ENCODE data around the gene PTMA. TPM values are rescaled to one million over a fixed set of nuclear protein-coding genes. Genes with fewer than 3 reads are reported as not detected.

Gene PTMA
- total RNA-seq, 1 experiment from 2014 or later: 2,164 TPM

DNA sequence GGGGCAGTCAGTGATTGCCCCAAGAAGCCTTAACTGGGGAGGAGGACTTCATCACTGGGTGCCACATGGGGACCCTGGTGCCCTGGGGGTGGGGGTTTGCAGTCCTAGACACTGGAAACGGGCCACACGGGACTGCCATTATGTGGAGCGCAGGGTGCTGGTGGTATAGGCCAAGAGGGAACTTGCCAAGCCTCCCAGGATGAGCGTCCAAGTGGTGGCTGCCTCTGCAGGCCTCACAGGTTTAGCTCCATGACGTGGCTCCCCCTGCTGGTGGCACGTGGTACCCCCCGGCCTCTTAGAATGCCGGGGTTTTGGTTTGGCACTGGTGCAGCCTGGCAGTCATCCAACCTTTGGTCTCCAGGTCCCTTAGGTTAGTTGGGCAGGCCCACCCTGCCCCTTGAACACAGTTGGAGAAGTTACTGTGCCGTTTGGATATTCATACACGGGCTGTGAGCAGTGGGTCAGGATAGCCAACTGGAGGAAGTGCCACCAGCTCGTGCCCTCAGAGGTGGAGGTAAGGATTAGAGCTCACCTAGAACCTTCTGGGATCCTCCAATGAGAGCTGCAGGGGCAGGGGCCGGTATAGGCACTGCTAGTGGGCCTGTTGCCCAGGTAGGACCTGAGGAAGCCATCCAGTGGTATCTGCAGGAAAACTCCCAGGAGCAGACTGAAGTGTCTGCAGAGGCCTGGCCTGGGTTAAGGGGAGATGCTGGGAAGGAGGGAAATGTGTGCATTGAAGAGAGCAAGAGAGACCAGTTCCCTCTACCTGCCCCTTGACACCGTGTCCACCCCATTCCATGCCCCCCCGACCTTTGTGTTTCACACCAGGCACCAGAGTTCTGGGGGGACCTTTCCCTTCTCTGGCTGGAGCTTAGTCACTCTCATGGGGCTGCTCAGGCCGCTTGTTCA, 5.7 kb downstream of the PTMA start (continued):
- TF ChIP-seq, protein P1, sequence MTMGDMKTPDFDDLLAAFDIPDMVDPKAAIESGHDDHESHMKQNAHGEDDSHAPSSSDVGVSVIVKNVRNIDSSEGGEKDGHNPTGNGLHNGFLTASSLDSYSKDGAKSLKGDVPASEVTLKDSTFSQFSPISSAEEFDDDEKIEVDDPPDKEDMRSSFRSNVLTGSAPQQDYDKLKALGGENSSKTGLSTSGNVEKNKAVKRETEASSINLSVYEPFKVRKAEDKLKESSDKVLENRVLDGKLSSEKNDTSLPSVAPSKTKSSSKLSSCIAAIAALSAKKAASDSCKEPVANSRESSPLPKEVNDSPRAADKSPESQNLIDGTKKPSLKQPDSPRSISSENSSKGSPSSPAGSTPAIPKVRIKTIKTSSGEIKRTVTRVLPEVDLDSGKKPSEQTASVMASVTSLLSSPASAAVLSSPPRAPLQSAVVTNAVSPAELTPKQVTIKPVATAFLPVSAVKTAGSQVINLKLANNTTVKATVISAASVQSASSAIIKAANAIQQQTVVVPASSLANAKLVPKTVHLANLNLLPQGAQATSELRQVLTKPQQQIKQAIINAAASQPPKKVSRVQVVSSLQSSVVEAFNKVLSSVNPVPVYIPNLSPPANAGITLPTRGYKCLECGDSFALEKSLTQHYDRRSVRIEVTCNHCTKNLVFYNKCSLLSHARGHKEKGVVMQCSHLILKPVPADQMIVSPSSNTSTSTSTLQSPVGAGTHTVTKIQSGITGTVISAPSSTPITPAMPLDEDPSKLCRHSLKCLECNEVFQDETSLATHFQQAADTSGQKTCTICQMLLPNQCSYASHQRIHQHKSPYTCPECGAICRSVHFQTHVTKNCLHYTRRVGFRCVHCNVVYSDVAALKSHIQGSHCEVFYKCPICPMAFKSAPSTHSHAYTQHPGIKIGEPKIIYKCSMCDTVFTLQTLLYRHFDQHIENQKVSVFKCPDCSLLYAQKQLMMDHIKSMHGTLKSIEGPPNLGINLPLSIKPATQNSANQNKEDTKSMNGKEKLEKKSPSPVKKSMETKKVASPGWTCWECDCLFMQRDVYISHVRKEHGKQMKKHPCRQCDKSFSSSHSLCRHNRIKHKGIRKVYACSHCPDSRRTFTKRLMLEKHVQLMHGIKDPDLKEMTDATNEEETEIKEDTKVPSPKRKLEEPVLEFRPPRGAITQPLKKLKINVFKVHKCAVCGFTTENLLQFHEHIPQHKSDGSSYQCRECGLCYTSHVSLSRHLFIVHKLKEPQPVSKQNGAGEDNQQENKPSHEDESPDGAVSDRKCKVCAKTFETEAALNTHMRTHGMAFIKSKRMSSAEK (CRISPR knock-in tag; IDR thresholded peaks at IDR 0.05; ENCODE audit: borderline replicate concordance): peak; percentile 99
- TF ChIP-seq NR3C1 (CRISPR knock-in tag; conservative IDR thresholded peaks at IDR 0.05; ENCODE audit: low read depth) (0 out of 2 replicates have a peak, but pooled peaks have one; percentile 37), NFYB (CRISPR knock-in tag; conservative IDR thresholded peaks at IDR 0.05; ENCODE audit: low read depth) (peak; percentile 36), ZNF232 (CRISPR knock-in tag; IDR thresholded peaks at IDR 0.05) (0 out of 2 replicates have a peak, but pooled peaks have one; percentile 25), ZNF671 (CRISPR knock-in tag; IDR thresholded peaks at IDR 0.05) (peak; percentile 98), EMX1 (CRISPR knock-in tag; IDR thresholded peaks at IDR 0.05) (peak; percentile 99), ELF4 (CRISPR knock-in tag; IDR thresholded peaks at IDR 0.05; ENCODE audit: low read depth) (no peak), NR1H2 (CRISPR knock-in tag; IDR thresholded peaks at IDR 0.05) (0 out of 2 replicates have a peak, but pooled peaks have one; percentile 25), CREM (CRISPR knock-in tag; IDR thresholded peaks at IDR 0.05) (peak; percentile 86), ZBTB21 (CRISPR knock-in tag; IDR thresholded peaks at IDR 0.05; ENCODE audit: borderline replicate concordance) (no peak; the same call in 1 of the 2 replicates), ZNF396 (CRISPR knock-in tag; IDR thresholded peaks at IDR 0.05; ENCODE audit: borderline replicate concordance) (no peak), CBFB (CRISPR knock-in tag; IDR thresholded peaks at IDR 0.05; ENCODE audit: low read depth) (no peak), TP53 (CRISPR knock-in tag; IDR thresholded peaks at IDR 0.05) (no peak; the same call in 1 of the 2 replicates), PRRX2 (CRISPR knock-in tag; IDR thresholded peaks at IDR 0.05) (peak; percentile 99)
- TF ChIP-seq, protein P2, sequence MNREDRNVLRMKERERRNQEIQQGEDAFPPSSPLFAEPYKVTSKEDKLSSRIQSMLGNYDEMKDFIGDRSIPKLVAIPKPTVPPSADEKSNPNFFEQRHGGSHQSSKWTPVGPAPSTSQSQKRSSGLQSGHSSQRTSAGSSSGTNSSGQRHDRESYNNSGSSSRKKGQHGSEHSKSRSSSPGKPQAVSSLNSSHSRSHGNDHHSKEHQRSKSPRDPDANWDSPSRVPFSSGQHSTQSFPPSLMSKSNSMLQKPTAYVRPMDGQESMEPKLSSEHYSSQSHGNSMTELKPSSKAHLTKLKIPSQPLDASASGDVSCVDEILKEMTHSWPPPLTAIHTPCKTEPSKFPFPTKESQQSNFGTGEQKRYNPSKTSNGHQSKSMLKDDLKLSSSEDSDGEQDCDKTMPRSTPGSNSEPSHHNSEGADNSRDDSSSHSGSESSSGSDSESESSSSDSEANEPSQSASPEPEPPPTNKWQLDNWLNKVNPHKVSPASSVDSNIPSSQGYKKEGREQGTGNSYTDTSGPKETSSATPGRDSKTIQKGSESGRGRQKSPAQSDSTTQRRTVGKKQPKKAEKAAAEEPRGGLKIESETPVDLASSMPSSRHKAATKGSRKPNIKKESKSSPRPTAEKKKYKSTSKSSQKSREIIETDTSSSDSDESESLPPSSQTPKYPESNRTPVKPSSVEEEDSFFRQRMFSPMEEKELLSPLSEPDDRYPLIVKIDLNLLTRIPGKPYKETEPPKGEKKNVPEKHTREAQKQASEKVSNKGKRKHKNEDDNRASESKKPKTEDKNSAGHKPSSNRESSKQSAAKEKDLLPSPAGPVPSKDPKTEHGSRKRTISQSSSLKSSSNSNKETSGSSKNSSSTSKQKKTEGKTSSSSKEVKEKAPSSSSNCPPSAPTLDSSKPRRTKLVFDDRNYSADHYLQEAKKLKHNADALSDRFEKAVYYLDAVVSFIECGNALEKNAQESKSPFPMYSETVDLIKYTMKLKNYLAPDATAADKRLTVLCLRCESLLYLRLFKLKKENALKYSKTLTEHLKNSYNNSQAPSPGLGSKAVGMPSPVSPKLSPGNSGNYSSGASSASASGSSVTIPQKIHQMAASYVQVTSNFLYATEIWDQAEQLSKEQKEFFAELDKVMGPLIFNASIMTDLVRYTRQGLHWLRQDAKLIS (CRISPR knock-in tag; IDR thresholded peaks at IDR 0.05; ENCODE audit: borderline replicate concordance): peak; percentile 92; the same call in 1 of the 2 replicates
- TF ChIP-seq, protein P3, sequence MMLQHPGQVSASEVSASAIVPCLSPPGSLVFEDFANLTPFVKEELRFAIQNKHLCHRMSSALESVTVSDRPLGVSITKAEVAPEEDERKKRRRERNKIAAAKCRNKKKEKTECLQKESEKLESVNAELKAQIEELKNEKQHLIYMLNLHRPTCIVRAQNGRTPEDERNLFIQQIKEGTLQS (CRISPR knock-in tag; conservative IDR thresholded peaks at IDR 0.05): no peak; the same call in 1 of the 2 replicates
- TF ChIP-seq, protein P4, sequence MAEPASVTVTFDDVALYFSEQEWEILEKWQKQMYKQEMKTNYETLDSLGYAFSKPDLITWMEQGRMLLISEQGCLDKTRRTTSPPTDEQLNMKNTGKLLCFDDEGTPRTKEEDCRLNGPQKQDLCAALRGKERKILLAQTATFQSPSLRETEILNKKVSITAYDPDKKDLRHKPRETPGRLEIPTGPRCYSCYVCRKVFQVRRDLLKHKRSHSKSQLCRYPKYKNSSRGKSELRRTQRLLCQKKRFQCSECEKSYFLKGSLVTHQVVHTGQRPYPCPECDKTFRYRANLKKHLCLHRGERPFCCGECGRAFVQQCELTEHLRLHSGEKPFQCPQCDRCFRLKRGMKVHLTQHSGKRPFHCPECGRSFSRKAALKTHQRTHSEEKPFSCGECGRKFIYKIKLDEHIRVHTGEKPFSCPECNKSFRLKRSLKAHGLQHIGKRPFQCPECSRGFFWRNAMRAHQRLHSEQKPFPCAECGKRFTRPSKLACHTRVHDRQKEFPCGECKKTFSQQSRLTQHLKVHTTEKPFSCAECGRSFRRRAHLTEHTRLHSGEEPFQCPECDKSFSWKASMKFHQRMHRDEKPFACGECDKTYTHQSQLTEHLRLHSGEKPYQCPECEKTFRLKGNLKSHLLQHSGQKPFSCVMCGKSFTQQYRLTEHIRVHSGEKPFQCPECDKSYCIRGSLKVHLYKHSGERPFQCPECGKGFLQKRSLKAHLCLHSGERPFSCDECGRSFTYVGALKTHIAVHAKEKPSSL (CRISPR knock-in tag; conservative IDR thresholded peaks at IDR 0.05): peak; percentile 98
- TF ChIP-seq, protein P5, sequence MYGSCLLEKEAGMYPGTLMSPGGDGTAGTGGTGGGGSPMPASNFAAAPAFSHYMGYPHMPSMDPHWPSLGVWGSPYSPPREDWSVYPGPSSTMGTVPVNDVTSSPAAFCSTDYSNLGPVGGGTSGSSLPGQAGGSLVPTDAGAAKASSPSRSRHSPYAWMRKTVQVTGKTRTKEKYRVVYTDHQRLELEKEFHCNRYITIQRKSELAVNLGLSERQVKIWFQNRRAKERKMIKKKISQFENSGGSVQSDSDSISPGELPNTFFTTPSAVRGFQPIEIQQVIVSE (CRISPR knock-in tag; IDR thresholded peaks at IDR 0.05; ENCODE audit: borderline replicate concordance): 0 out of 2 replicates have a peak, but pooled peaks have one; percentile 21
- TF ChIP-seq, protein P6, sequence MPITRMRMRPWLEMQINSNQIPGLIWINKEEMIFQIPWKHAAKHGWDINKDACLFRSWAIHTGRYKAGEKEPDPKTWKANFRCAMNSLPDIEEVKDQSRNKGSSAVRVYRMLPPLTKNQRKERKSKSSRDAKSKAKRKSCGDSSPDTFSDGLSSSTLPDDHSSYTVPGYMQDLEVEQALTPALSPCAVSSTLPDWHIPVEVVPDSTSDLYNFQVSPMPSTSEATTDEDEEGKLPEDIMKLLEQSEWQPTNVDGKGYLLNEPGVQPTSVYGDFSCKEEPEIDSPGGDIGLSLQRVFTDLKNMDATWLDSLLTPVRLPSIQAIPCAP (CRISPR knock-in tag; IDR thresholded peaks at IDR 0.05): no peak; the same call in 1 of the 2 replicates
- TF ChIP-seq, protein P7, sequence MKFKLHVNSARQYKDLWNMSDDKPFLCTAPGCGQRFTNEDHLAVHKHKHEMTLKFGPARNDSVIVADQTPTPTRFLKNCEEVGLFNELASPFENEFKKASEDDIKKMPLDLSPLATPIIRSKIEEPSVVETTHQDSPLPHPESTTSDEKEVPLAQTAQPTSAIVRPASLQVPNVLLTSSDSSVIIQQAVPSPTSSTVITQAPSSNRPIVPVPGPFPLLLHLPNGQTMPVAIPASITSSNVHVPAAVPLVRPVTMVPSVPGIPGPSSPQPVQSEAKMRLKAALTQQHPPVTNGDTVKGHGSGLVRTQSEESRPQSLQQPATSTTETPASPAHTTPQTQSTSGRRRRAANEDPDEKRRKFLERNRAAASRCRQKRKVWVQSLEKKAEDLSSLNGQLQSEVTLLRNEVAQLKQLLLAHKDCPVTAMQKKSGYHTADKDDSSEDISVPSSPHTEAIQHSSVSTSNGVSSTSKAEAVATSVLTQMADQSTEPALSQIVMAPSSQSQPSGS (CRISPR knock-in tag; IDR thresholded peaks at IDR 0.05; ENCODE audit: borderline replicate concordance, low read depth): no peak
- TF ChIP-seq, protein P8, sequence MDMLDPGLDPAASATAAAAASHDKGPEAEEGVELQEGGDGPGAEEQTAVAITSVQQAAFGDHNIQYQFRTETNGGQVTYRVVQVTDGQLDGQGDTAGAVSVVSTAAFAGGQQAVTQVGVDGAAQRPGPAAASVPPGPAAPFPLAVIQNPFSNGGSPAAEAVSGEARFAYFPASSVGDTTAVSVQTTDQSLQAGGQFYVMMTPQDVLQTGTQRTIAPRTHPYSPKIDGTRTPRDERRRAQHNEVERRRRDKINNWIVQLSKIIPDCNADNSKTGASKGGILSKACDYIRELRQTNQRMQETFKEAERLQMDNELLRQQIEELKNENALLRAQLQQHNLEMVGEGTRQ (CRISPR knock-in tag; IDR thresholded peaks at IDR 0.05): peak; percentile 80

Data from WTC11 (cell line).